Rectal smooth muscle tissue (tissue), 1 donor: ENCODE results near the gene SH3RF3.

Source experiments
- H3K27ac ChIP-seq: one replicate; pipeline ENCODE4 v1.7.0; 2013; ENCODE audit warnings: low read depth, low read length, inconsistent platforms
- H3K27me3 ChIP-seq: one replicate; pipeline ENCODE4 v1.7.0; 2013; ENCODE audit warnings: low read length; ENCODE audit not compliant: control insufficient read depth, insufficient read depth
- H3K36me3 ChIP-seq: one replicate; pipeline ENCODE4 v1.7.0; 2013; ENCODE audit warnings: low read length; ENCODE audit not compliant: control insufficient read depth, insufficient read depth
- H3K4me1 ChIP-seq: one replicate; pipeline ENCODE4 v1.7.0; 2013; ENCODE audit warnings: low read length; ENCODE audit not compliant: control insufficient read depth, insufficient read depth
- H3K4me3 ChIP-seq: one replicate; pipeline ENCODE4 v1.7.0; 2013; ENCODE audit warnings: low read length
- H3K9ac ChIP-seq: one replicate; pipeline ENCODE4 v1.7.0; 2013; ENCODE audit warnings: low read length

Gene SH3RF3

GRCh38 chr2:109376115-109376514 is 247.1 kb downstream of the SH3RF3 start:
- H3K4me3 ChIP-seq = no peak overlapping the region
- no peaks in the 10 kb centered on the region for H3K27me3 ChIP-seq
- H3K4me1 ChIP-seq = no peaks in the 10 kb centered on the region
- no peak overlapping the region for H3K27ac ChIP-seq
- H3K9ac ChIP-seq = no peak overlapping the region
- peaks cover 4% of the 10 kb centered on the region for H3K36me3 ChIP-seq

DNA sequence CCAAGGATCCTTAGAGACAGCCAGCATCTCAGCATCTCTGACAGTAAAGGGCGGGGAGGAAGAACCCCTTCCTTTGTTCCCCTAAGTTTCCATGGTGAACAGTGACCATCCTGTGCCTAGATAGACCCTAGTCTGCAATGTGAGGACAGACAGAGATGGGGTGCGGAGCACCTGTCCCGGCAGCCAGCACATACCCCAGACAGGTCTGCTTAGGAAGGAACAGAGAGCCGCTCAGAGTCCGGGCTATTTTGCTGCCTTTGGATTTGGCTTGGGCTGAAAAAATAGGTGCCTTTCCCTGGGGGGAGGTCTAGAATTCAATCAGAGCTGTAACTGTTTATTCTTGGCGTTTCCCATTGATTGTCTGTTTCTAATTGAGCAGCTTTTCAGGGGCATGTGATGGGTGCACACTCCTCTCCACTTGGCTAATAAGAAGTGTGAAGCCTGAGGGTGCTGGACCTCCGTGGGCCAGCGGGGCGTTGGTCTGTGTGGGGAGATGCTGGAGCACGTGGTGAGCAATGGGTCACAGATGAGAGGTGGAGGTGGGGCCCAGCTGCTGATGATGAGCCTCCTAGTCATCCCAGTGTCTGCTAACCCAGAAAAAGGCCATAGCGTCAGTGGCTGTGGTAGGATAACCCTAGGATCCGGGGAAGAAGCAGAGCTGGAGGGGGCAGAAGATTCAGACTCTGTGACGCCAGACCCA is 247.9 kb downstream of the SH3RF3 start:
- peaks cover 4% of the 10 kb centered on the region for H3K36me3 ChIP-seq
- H3K4me3 ChIP-seq = no peak overlapping the region
- no peak overlapping the region for H3K27ac ChIP-seq
- no peaks in the 10 kb centered on the region for H3K27me3 ChIP-seq
- no peak overlapping the region for H3K9ac ChIP-seq
- no peaks in the 10 kb centered on the region for H3K4me1 ChIP-seq

DNA sequence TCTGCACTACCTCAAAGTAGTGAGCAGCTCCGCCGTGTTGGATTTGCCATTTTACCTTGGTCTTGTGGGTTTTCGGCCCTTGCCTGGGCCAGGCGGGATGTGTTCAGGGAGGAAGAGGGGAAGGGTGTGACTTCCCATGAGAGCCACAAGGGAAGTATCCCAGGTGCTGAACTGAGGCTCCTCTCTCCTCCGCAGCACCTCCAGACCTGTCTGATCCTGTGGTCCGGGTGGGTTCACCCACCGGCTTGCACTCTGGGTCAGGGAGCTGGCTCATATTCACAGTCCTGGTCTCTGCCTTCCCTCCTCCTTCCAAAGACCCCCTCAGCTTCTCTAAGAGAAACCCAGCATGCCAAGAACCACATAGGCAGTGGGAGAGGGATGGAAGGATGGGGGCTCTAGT is 249.0 kb downstream of the SH3RF3 start:
- no peak overlapping the region for H3K9ac ChIP-seq
- no peaks in the 10 kb centered on the region for H3K27me3 ChIP-seq
- H3K4me3 ChIP-seq = no peak overlapping the region
- H3K4me1 ChIP-seq = peaks cover 5% of the 10 kb centered on the region
- no peak overlapping the region for H3K27ac ChIP-seq
- no peaks in the 10 kb centered on the region for H3K36me3 ChIP-seq

- Histone ChIP-seq H3K27ac (no peak overlapping the region), H3K4me3 (no peak overlapping the region), H3K36me3 (no peaks in the 10 kb centered on the region), H3K27me3 (no peaks in the 10 kb centered on the region), H3K4me1 (peaks cover 11% of the 10 kb centered on the region), H3K9ac (no peak overlapping the region)
These were observed 249.7 kb downstream of the SH3RF3 start for GRCh38 chr2:109378682-109379081.

DNA sequence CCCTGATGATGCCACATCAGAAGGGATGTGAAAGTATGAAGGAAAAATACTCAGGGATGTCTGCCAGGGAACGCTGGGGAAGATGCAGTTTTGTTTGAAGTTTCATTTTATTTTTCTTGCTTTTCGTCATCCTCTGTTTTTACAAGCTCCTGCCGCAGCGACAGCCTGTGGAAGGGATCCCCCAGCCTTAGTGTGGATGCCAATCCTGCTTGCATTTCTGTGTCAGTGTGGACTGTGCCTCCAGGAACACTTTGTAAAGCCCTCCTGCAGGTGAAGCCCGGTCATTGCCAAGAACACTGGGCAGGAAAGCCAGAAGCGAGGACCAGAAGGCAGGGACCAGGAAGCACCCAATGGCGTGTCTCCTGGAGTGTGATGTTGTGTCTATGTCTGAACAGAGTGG is 250.5 kb downstream of the SH3RF3 start:
- no peaks in the 10 kb centered on the region for H3K27me3 ChIP-seq
- peaks cover 11% of the 10 kb centered on the region for H3K4me1 ChIP-seq
- no peaks in the 10 kb centered on the region for H3K36me3 ChIP-seq
- no peak overlapping the region for H3K27ac ChIP-seq
- no peak overlapping the region for H3K4me3 ChIP-seq
- H3K9ac ChIP-seq = no peak overlapping the region

DNA sequence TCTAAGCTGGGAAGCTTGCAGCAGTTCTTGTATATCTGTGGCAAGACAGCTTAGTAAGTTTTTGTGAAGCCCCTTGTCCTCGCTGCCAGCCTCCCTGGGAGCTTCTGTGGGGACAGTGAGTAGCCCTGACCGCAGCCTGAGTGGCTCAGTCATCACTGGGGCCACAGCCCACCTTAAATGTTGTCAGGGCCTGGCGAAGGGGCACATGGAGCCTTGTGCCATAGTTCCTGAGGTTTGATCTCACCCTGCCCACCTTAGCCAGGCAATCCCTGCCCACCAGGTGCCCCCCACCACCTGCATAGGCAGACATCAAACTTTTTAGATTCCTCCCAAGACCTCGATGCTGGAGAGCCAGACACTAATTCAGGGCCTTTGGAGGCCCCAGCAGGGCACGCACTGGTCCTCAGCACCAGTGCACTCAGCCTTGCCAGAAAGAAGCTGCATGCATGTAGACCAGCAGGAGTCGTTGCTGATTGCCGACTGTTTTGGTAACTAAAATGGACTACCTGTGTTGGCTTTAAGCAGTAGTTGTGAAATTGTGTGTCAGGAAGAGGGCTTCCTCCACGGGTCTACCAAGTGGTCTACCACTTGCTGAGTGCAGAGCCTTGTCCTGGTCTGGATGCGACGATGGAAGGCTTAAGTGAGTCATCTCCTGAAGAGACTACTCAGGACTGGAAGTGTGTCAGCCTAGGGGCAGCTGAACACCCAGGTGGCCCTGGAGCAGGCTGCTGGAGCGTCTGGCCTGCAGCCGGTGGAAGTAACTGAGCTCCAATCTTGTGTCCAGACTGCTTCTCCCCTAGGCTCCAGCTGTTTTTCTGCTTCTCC is 251.7 kb downstream of the SH3RF3 start:
- no peak overlapping the region for H3K4me3 ChIP-seq
- H3K9ac ChIP-seq = no peak overlapping the region
- no peaks in the 10 kb centered on the region for H3K27me3 ChIP-seq
- peaks cover 11% of the 10 kb centered on the region for H3K4me1 ChIP-seq
- H3K27ac ChIP-seq = no peak overlapping the region
- no peaks in the 10 kb centered on the region for H3K36me3 ChIP-seq

GRCh38 chr2:109381327-109381820 is 252.4 kb downstream of the SH3RF3 start:
- H3K36me3 ChIP-seq = no peaks in the 10 kb centered on the region
- peaks cover 11% of the 10 kb centered on the region for H3K4me1 ChIP-seq
- no peaks in the 10 kb centered on the region for H3K27me3 ChIP-seq
- no peak overlapping the region for H3K4me3 ChIP-seq
- H3K9ac ChIP-seq = no peak overlapping the region
- H3K27ac ChIP-seq = no peak overlapping the region

DNA sequence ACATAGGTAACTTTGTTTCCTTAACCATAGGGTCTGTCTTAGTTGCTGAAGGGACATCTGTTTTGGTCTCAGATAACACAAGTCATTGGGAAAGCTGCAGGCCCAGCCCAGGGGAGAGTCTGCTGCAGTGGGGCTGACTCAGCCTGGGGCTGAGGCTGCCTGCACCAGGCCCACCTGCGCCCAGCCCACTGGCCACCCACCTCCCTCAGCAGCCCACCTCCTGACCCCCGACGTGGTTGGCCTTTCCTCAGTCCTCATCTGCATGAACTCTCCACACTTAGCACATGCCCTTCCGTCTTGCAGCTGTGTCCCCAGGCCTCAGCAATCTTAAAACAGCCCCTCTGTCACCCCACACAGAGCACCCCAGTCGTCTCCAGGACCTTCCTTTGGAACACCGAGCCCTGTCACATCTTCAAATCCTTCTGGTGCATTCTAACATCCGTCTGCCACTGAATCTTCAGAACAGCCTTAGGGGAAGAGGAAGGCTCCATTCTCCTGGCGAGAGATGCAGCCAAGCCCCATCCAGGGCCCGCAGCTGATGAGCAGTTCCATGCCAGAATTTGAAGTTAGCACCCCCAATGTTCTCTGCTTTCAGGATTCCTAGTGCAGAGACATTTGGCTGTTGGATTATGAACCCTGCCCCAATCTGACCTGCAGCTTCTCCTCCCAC is 253.4 kb downstream of the SH3RF3 start:
- no peaks in the 10 kb centered on the region for H3K36me3 ChIP-seq
- peaks cover 11% of the 10 kb centered on the region for H3K4me1 ChIP-seq
- H3K4me3 ChIP-seq = no peak overlapping the region
- no peak overlapping the region for H3K27ac ChIP-seq
- H3K9ac ChIP-seq = no peak overlapping the region
- no peaks in the 10 kb centered on the region for H3K27me3 ChIP-seq

- no peak overlapping the region for H3K9ac ChIP-seq
- no peaks in the 10 kb centered on the region for H3K36me3 ChIP-seq
- no peak overlapping the region for H3K27ac ChIP-seq
- H3K4me1 ChIP-seq = peaks cover 11% of the 10 kb centered on the region
- no peaks in the 10 kb centered on the region for H3K27me3 ChIP-seq
- no peak overlapping the region for H3K4me3 ChIP-seq
These were observed 253.9 kb downstream of the SH3RF3 start for GRCh38 chr2:109382951-109383350.

DNA sequence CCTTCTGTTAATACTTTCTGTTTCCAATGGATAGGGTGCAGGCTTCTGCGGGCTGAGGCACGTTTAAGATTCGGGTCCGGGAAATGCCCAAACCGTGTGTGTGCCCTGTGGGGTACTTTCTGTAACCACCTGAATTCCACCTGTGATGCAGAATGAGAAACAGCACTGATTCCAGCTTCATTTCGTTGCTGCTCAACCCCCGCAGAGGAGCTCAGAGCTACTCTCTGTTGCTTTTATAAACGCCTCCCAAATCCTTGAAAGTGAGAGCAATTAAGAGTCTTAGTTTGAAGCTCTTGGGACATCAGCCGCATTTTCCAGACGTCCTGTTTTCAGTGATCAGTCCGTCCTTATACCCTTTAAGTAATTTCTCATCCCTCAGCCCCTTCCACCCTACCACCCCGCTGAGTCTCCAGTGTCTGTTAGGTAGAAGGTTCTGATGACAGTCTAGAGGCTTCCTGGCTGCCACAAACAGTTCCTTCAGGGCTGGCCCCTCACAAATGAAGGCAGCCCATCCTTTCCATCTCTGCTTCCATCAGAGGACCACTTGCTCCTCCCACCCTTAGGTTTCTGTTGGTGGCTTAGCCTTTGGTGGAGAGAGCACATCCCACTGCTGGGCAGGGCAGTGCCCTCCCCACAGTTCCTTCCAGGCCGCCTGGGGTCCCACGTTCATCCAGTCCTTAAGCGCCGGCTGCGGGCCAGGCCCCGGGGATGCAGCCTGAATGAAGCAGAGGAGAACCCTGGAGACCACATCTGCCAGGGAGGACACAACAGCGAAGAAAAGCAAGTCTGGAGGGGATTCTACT is 254.7 kb downstream of the SH3RF3 start:
- no peaks in the 10 kb centered on the region for H3K27me3 ChIP-seq
- H3K4me3 ChIP-seq = no peak overlapping the region
- peaks cover 11% of the 10 kb centered on the region for H3K4me1 ChIP-seq
- no peak overlapping the region for H3K9ac ChIP-seq
- H3K27ac ChIP-seq = no peak overlapping the region
- H3K36me3 ChIP-seq = no peaks in the 10 kb centered on the region

DNA sequence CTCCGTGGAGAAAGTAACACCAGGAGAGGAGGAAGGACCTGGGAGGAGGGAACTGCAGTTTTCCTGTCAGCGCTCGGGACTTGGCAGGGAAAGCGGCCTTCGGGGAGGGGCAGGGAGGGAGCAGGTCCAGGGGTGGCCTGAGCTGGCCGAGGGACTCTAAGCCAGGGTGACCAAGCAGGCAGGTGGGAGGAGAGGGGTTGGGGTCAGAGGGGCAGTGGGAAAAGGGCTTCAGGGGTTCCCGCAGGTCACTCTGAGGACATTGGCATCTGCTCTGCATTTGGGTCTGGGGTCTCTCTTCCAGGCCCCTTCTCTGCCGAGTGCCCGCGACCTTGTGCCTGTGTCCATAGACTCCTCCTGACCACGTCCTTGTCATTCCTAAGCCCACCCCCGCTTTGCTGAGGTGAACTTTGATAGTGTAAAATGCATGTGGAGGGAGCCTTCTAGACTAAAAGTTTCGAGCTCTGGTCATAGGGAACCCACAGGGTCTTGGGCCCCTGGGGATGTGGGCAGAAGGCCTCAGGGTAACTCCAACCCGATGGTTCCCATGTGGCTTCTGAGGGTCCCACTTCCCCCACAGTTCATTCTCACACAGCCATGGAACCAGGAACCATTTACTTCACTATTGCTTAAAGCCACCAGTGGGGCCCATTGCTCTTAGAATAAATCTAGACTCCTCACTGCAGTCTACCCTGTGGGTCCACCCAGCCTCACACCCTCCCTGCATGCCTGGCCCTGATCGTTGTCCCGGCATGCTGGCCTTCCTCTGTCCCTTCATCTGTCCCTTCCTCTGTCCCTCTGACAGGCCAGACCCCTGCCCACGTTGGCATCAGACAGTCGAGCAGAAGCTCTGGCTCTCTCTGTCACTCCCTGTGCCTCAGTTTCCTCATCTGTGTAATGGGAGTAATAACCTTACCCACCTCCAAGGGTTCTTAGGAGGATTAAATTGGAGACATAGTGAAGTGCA is 255.6 kb downstream of the SH3RF3 start:
- Histone ChIP-seq H3K4me1 (peaks cover 11% of the 10 kb centered on the region), H3K27me3 (no peaks in the 10 kb centered on the region), H3K27ac (no peak overlapping the region), H3K4me3 (no peak overlapping the region), H3K36me3 (no peaks in the 10 kb centered on the region), H3K9ac (no peak overlapping the region)
